GM19372 (cell line): Measurements from ENCODE around the gene ZNF260.
"Not testable (repeated sequence)": the region's sequence is repeated elsewhere in the genome, so short reads cannot be mapped to it uniquely, and the experiment has no call there.

Source experiments
- ATAC-seq: cut with Tn5 transposase; IDR thresholded peaks from one replicate; pipeline ENCODE4 v1.9.1; 2021; ENCODE audit warnings: mild to moderate bottlenecking, low read depth, moderate library complexity; ENCODE audit not compliant: unreplicated experiment

The ZNF260 gene

GRCh38 chr19:36490846-36491245, 37.2 kb downstream of the ZNF260 start:
- ATAC-seq: not testable (repeated sequence)

GRCh38 chr19:36489920-36490415, 38.1 kb downstream of the ZNF260 start:
- ATAC-seq: peak; percentile 55

- ATAC-seq: peak; percentile 86
These were observed 38.8 kb downstream of the ZNF260 start, which contains the start of gene ZNF566 for GRCh38 chr19:36489118-36489919. ZNF566 (minus strand) TSS chr19:36489561; CDS start chr19:36476557, 13,004 bp downstream.

GRCh38 chr19:36488846-36489117, 39.3 kb downstream of the ZNF260 start:
- ATAC-seq: no peak

- ATAC-seq: no peak
These were observed 39.8 kb downstream of the ZNF260 start for GRCh38 chr19:36488118-36488845.

- no peak for ATAC-seq
These were observed 44.4 kb downstream of the ZNF260 start for GRCh38 chr19:36483653-36484052.

GRCh38 chr19:36482876-36483275, 45.2 kb downstream of the ZNF260 start:
- no peak for ATAC-seq
